ENCODE results near the gene ASB6.
A peak's percentile ranks its signal among the peaks of the same experiment; 100 is the strongest.

Gene ASB6

GRCh38 chr9:129614932-129615331 lies 27.0 kb downstream of the ASB6 start:
- no peak for TF ChIP-seq CTCF (IDR thresholded peaks at IDR 0.05; ENCODE audit: low read length, missing control alignments)
- DNase-seq (ENCODE audit: low read depth), result no peak
- no peak overlapping the region for H3K4me3 ChIP-seq (replicated peaks; ENCODE audit: low read depth, low read length)

GRCh38 chr9:129613520-129614175 lies 28.3 kb downstream of the ASB6 start:
- DNase-seq (ENCODE audit: low read depth), result no peak
- H3K4me3 ChIP-seq (replicated peaks; ENCODE audit: low read depth, low read length), result no peak overlapping the region
- no peak for TF ChIP-seq CTCF (IDR thresholded peaks at IDR 0.05; ENCODE audit: low read length, missing control alignments)

GRCh38 chr9:129612815-129613519 lies 29.0 kb downstream of the ASB6 start:
- no peak overlapping the region for H3K4me3 ChIP-seq (replicated peaks; ENCODE audit: low read depth, low read length)
- no peak for DNase-seq (ENCODE audit: low read depth)
- no peak for TF ChIP-seq CTCF (IDR thresholded peaks at IDR 0.05; ENCODE audit: low read length, missing control alignments)

- TF ChIP-seq CTCF (IDR thresholded peaks at IDR 0.05; ENCODE audit: low read length, missing control alignments), result no peak
- no peak for DNase-seq (ENCODE audit: low read depth)
- H3K4me3 ChIP-seq (replicated peaks; ENCODE audit: low read depth, low read length), result no peak overlapping the region
These were observed 29.8 kb downstream of the ASB6 start for GRCh38 chr9:129612123-129612522.

- DNase-seq (ENCODE audit: low read depth), result no peak
- no peak overlapping the region for H3K4me3 ChIP-seq (replicated peaks; ENCODE audit: low read depth, low read length)
- no peak for TF ChIP-seq CTCF (IDR thresholded peaks at IDR 0.05; ENCODE audit: low read length, missing control alignments)
These were observed 30.6 kb downstream of the ASB6 start for GRCh38 chr9:129611307-129611800.

GRCh38 chr9:129610473-129611306 lies 31.3 kb downstream of the ASB6 start:
- peak overlapping the region; percentile 60 for H3K4me3 ChIP-seq (replicated peaks; ENCODE audit: low read depth, low read length)
- peak; percentile 68 for DNase-seq (ENCODE audit: low read depth)
- peak; percentile 70 for TF ChIP-seq CTCF (IDR thresholded peaks at IDR 0.05; ENCODE audit: low read length, missing control alignments)
